HG03342 (cell line): ENCODE measurements around the gene TMEM232.
"Not testable (repeated sequence)": the region's sequence is repeated elsewhere in the genome, so short reads cannot be mapped to it uniquely, and the experiment has no call there.

ENCODE experiments used
- ATAC-seq: cut with Tn5 transposase; IDR thresholded peaks from one replicate; pipeline ENCODE4 v1.9.1; 2021; ENCODE audit warnings: mild to moderate bottlenecking, moderate library complexity; ENCODE audit not compliant: unreplicated experiment

The TMEM232 gene

GRCh38 chr5:110536120-110537115 lies 190.1 kb downstream of the TMEM232 start:
- ATAC-seq = no peak

DNA sequence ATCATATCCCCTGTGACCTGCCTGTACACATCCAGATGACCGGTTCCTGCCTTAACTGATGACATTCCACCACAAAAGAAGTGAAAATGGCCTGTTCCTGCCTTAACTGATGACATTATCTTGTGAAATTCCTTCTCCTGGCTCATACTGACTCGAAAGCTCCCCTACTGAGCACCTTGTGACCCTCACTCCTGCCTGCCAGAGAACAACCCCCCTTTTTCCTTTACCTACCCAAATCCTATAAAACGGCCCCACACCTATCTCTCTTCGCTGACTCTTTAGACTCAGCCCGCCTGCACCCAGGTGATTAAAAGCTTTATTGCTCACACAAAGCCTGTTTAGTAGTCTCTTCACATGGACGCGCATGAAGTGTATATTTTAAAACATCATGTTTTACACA lies 191.3 kb downstream of the TMEM232 start:
- ATAC-seq = not testable (repeated sequence)

- no peak for ATAC-seq
Measured at GRCh38 chr5:110525762-110526161, 200.7 kb downstream of the TMEM232 start.

DNA sequence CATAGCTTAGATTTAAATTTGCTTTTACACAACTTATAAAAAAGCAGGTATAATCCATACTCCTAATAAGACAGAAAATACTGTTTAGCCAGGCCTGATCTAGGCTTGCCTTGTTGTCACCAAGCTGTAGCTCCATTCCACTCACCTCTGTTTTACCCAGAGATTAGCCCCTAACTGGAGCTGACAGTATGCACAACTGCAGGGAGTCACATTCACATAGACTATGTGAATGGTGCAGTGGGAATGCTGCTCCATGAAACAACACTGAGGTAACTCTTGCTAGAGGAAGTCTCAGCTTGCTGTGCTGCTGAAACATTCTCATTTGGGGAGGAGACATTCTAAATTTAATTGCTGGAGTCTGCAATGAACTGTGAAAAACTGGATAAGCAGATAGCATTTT lies 209.1 kb downstream of the TMEM232 start:
- ATAC-seq = no peak

- ATAC-seq = no peak
Measured at GRCh38 chr5:110514030-110514429, 212.4 kb downstream of the TMEM232 start.

GRCh38 chr5:110512266-110512665 lies 214.2 kb downstream of the TMEM232 start:
- ATAC-seq = no peak

DNA sequence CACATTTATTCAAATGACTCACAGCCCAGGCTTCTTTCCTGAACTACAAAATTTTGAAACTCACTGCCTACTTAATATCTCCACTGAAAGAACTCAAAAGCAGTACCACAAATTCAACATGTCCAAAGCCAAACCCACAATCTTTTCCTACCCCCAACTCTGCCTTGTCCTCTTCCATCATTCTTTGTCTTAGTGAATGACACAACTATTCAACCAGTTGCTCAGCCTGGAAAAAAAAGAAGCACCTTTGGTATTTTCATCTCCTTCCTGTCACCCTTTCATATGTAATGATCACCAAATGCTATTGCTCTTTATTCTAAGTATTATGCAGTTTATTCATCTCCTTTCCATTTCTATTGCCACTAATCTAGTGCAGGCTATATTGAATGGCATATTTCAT lies 216.3 kb downstream of the TMEM232 start:
- no peak for ATAC-seq

DNA sequence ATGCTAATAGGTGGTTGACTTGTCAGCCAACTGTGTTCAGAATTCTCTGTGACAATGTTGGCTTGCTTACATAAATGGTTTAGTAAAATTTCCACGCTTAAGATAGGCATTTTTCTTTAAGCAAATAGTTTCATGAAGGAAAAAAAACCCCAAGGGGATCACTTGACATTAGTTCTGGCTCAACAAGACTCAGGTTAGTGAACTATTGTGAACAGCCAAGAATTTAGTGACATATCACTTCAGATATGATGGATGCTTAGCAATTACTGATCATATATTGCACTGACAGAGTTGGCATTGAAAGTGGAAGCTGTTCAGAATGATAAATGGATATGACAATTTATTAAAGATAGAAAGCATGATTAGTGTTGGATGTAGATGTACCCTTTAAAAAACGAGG lies 218.5 kb downstream of the TMEM232 start:
- no peak for ATAC-seq

- no peak for ATAC-seq
Measured at GRCh38 chr5:110506378-110506777, 220.1 kb downstream of the TMEM232 start.

DNA sequence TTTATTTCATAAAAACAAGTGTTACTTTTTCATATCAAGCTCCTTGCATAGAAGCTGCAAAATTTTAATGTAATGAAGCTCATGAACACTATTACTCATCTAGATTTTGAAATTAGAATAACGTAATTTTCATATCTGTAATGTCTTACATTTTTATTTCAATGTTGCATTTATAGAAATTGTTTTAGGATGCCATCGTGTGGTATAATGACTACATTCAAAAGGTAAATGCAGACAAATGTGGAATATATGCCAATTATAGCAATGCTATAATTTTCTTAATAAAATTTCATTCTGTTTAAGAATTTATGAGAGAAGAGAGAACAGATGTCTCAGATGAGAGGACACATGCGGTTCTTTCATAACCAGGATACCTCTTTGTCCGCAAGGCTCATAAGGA lies 230.2 kb downstream of the TMEM232 start:
- ATAC-seq = no peak

- ATAC-seq = no peak
Measured at GRCh38 chr5:110492446-110492845, 234.0 kb downstream of the TMEM232 start.

- ATAC-seq = no peak
Measured at GRCh38 chr5:110478895-110479294, 247.6 kb downstream of the TMEM232 start.

DNA sequence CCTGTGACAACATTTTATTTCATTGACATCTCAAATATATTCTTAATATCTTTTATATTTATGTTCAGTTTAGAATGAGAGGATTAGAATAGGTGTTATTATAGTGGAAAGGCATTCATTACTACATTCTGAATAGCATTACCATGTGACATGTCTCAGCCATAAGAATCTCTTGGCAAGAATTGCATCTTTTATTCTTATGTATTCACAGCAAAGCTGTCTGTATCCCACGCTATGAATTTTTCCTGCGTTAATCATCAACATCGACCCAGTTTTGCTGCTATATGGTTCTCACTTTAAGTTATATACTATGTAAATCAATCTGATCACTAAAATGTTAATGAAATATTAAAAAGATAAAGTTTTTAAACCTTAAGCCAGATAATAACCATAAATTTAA lies 248.6 kb downstream of the TMEM232 start:
- ATAC-seq = no peak

DNA sequence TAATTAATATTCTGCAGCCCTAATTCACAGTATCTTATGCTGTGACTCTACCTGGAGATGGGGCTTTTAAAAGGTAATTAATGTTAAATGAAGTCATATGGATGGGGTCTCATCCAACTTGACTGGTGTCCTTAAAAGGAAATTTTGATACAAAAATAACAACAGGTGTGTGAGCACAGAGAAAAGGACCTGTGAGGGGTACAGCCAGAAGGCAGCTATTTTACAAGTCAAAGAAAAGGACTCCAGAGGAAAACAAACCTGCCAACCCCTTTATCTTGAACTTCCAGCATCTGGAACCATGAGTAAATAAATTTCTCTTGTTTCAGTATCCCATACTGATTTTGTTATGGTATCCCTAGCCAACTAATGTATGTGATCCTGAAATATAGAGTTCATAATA lies 250.3 kb downstream of the TMEM232 start:
- no peak for ATAC-seq

- no peak for ATAC-seq
Measured at GRCh38 chr5:110475529-110475928, 250.9 kb downstream of the TMEM232 start.

DNA sequence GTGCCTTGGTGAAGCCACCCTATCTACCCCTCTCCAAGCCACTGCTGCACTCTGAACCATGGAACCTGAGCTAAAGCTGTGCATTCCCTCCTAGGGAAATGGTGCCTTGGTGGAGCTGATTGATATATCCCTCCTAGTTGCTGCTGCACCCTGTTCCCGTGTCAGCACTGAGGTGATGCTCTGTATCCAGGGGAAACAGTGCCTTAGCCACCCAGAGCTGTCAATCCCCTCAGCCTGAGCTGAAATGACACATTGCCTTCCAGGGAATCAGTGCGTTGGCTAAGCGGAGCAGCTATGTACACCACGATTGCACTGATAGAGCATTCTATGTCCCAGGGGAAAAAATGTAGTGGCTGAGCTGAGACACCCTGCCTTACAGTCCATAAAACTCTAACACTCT lies 257.0 kb downstream of the TMEM232 start:
- no peak for ATAC-seq

DNA sequence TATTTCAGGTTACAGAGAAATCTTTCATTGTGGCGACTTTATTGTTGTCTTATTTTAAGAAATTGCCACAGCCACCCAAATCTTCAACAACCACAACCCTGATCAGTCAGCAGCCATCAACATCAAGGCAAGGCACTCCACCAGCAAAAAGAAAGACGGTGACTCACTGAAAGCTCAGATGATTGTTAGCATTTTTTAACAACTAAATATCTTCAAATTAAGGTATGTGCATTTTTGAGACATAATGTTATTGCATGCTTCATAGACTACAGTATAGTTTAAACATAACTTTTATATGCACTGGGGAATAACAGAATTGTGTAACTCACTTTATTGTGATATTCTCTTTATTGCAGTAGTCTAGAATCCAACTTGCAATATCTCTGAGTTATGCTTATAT lies 263.4 kb downstream of the TMEM232 start:
- ATAC-seq = no peak

- no peak for ATAC-seq
Measured at GRCh38 chr5:110460837-110461236, 265.6 kb downstream of the TMEM232 start.

DNA sequence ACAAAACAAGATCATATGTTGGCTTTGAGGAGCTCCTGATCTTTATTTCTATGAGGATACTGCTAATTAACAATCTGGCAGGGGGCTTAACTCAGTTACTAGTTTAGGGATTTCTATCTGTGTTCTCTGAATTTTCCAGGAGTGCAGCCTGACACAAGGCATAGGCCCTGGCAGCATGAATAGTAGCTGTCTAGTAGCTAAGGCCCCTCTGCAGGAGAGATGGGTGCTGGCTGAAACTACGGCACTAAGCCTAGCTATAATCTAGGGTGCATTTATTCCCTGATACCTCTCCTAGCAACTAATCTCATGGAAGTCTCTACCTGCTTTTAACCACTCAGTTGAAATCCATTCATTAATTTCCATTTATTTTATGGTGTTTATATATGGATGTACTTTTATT lies 268.2 kb downstream of the TMEM232 start:
- no peak for ATAC-seq

DNA sequence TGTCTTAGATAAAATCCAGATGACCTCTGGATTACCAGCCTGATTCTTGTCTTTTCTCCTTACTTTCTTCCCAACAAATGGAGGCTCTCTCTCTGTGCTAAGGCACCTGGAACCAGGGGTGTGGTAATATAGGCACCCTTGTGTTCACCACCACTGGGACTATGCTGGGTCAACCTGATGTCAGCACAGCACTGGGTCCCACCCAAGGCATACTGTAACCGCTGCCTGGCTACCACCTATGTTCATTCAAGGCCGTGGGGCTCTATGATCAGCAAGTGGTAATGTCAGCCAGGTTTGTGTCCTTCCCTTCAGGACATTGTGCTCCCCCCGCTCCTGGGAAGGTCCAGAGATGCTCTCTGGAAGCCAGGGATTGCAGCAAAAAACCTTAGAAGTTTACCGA lies 283.6 kb downstream of the TMEM232 start:
- ATAC-seq = no peak

- ATAC-seq = peak; percentile 48
Measured at GRCh38 chr5:110441035-110441434, 285.4 kb downstream of the TMEM232 start.

GRCh38 chr5:110440058-110440457 lies 286.4 kb downstream of the TMEM232 start:
- ATAC-seq = no peak

- ATAC-seq = no peak
Measured at GRCh38 chr5:110439296-110439695, 287.2 kb downstream of the TMEM232 start.
